PC-3 (cell line): Measurements from ENCODE around the gene CCDC183.

Experiments
- EZH2 ChIP-seq: fragments of 300-600 bp; sonication (generic); IDR thresholded peaks from one replicate; pipeline ENCODE4 v1.6.1; 2017; ENCODE audit warnings: antibody characterized with exemption, mild to moderate bottlenecking, low read length; ENCODE audit not compliant: unreplicated experiment
- TF ChIP-seq, protein P1 (sequence below): fragments of 300-600 bp; sonication (generic); conservative IDR thresholded peaks from 2 replicates; pipeline ENCODE4 v1.5.1; 2017; ENCODE audit warnings: antibody characterized with exemption, low read depth, mild to moderate bottlenecking, low read length

DNA sequence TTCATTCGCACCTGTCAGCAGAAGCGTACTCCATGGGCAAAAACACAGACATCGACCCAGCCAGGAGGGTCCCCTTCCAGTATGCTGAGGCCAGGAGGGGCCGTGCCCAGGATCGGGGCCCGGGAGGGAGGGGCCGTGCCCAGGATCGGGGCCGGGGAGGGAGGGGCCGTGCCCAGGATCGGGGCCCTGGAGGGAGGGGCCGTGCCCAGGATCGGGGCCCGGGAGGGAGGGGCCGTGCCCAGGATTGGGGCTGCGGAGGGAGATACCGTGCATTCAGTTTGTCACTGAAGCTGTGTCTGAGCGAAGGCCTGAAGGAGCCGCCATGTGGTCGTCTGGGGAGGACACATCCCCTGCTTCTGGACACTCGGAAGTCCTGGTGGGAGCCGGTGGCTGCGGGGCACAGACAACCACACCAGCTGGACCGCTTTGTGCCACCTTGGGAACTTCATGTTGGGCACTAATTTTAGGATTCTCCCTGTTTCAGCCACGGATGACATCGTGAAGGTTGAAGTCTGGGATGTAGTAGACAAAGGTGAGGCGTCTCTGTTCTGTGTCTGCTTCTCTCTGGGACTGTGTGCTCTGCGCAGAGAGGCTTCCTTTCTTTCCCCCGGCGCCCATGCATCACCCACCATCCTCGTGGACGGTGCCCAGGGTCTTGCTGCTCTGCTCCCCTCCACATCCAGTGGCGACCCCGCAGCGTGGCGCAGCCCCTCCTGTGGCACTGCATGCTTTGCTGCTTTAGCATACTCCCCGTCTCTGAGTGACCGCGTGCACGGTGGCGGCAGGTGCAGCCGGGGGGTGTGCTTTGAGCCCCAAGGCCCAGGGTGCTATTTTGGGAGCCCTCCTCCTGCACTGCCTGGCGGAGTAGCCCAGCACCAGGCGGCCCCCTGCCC, 29.4 kb downstream of the CCDC183 start:
- TF ChIP-seq, protein P1, sequence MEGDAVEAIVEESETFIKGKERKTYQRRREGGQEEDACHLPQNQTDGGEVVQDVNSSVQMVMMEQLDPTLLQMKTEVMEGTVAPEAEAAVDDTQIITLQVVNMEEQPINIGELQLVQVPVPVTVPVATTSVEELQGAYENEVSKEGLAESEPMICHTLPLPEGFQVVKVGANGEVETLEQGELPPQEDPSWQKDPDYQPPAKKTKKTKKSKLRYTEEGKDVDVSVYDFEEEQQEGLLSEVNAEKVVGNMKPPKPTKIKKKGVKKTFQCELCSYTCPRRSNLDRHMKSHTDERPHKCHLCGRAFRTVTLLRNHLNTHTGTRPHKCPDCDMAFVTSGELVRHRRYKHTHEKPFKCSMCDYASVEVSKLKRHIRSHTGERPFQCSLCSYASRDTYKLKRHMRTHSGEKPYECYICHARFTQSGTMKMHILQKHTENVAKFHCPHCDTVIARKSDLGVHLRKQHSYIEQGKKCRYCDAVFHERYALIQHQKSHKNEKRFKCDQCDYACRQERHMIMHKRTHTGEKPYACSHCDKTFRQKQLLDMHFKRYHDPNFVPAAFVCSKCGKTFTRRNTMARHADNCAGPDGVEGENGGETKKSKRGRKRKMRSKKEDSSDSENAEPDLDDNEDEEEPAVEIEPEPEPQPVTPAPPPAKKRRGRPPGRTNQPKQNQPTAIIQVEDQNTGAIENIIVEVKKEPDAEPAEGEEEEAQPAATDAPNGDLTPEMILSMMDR: no peak
- TF ChIP-seq EZH2: no peak
